PC-9 (cell line): ENCODE data around the gene ZNF776.

Experiments
- EZH2 ChIP-seq: fragments of 200-600 bp; sonication (generic); IDR thresholded peaks from 2 replicates; pipeline ENCODE4 v1.8.0; 2017; ENCODE audit warnings: antibody characterized with exemption, low read depth
- TF ChIP-seq, protein P1 (sequence below): fragments of 200-600 bp; sonication (generic); conservative IDR thresholded peaks from 2 replicates; pipeline ENCODE4 v1.6.1; 2017; ENCODE audit warnings: mixed run types, antibody characterized with exemption, mild to moderate bottlenecking, moderate library complexity

DNA sequence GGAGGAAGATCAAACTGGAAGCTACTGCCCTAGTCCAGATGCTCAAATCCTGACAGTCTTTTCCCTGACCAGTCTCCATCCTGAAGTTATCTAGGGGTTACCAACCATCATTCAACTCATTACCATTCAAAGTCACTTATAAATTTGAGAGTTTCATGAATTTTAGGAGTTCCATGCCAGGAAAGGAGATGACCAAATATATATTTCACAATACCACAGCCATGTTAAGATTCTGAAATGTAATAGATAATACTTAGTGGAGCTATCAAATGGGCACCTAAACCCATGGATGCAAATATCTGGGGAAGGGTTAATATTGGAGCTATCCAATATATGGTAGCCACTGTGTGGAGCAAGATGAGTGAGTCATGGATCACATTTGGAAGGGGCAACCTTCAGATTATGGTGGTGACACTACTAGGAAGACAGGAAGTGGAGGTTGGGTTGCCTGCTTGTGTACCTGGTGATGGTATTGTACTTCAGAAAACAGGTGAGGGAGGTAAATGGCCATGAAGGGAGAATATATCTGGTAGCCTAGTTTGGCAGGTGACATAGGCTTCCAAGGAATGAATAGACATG is 41.6 kb downstream of the ZNF776 start:
- TF ChIP-seq, protein P1, sequence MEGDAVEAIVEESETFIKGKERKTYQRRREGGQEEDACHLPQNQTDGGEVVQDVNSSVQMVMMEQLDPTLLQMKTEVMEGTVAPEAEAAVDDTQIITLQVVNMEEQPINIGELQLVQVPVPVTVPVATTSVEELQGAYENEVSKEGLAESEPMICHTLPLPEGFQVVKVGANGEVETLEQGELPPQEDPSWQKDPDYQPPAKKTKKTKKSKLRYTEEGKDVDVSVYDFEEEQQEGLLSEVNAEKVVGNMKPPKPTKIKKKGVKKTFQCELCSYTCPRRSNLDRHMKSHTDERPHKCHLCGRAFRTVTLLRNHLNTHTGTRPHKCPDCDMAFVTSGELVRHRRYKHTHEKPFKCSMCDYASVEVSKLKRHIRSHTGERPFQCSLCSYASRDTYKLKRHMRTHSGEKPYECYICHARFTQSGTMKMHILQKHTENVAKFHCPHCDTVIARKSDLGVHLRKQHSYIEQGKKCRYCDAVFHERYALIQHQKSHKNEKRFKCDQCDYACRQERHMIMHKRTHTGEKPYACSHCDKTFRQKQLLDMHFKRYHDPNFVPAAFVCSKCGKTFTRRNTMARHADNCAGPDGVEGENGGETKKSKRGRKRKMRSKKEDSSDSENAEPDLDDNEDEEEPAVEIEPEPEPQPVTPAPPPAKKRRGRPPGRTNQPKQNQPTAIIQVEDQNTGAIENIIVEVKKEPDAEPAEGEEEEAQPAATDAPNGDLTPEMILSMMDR: no peak
- no peak for TF ChIP-seq EZH2
